Cortex of kidney (tissue), 1 donor: Measurements from ENCODE around the gene CLN6.
"Not testable (repeated sequence)": the region's sequence is repeated elsewhere in the genome, so short reads cannot be mapped to it uniquely, and the experiment has no call there.

Experiments used
- DNase-seq: peaks from one replicate; lab custom pipeline; 2025; lab: John Stamatoyannopoulos, UW

The CLN6 gene

DNA sequence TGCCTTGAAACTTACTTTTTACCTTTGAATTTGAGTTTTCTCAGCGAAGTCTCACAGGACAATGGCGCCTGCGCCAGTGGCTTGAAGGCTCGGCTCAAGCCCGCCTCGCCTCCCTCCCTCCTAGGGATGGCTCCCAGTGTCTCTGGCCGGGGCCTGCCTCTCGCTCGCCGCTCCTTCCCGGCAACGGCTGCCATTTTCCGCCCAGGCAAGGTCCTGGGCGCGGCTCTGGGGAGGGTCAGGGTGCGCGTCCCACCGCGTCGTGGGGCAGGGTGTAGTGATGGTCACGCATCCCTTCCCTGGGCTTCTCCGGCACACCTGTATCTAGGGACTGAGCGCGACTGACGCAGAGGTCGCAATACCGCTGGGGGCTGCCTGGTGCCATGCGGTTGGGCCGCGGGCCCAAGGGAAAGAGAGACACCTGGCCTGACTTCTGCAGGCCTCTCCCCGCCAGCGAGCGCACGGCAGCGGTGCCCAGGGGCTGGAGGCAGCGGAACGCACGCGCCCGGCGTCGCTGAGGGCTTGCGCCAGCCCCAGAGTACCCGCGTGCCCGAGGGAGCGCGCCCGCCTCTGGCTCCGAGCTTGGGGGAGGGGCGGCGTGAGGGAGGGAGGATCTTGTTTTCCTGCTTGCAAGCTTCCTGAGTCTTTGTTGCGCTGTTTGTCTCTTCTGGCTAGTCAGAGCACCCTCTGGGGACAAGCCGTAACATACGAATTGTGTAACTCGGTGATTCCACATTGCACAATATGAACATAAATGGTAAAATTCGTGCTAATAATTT, 27.3 kb upstream of the CLN6 start:
- peak; percentile 23 for DNase-seq

DNA sequence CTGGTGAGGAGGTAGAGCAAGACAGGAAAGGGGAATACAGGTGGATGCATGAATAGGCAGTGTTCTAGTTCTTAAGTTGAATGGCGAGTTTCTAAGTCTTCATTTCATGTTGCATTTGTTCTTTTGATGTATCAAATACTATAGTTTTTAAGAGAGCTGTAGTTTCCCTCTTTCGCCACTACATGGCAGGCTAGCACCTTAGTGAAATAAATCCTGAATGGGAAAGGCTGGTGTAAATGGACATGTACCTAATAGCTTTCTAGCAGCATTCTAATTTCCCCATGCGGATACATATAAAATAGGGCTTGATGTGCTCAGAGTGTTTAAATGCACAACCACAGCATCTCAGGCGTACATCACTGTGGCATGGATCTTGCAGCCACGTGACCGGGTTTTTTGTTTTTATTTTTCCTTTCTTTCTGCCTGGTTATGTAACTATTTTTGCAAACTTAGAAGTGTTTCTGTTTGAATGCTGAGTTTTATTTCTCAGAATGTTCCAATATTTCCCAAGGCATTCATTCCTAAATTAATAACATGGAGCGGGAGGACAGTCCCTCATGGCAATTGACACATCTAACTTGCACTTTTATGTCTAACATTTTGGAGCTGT, 23.5 kb upstream of the CLN6 start:
- no peak for DNase-seq

DNA sequence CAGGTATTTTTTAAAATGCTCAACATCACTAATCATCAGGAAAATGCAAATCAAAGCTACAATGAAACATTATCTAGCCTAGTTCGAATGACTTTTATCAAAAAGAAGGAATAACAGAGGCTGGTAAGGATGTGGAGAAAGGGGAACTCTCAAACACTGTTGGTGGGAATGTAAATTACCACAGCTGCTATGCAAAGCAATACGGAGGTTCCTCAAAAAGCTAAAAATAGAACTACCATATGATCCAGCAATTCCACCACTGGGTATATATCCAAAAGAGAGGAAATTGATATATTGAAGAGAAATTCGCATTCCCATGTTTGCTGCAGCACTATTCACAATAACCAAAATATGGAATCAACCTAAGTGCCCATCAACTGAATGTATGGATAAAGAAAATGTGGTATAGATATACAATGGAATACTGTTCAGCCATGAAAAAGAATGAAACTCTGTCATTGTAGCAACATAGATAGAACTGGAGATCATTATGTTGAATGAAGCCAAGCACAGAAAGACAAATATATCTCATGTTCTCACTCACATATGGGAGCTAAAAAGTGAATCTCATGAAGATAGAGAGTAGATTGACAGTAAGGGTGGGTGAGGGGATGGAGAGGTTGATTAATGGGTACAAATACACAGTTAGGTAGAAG, 19.7 kb upstream of the CLN6 start:
- no peak for DNase-seq

DNA sequence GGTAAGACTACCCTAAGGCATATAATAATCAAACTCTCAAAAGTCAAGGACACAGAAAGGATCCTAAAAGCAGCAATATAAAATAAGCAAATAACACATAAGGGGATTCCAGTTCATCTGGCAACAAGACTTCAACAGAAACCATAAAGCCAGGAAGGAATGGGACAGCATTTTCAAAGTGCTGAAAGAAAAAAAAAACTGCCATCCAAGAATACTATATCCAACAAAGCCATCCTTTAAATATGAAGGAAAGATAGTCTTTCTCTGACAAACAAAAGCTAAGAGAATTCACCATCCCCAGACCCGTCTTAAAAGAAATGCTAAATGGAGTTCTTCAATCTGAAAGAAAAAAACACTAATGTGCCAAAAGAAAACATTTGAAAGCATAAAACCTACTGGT, 14.7 kb upstream of the CLN6 start:
- DNase-seq, result no peak

DNA sequence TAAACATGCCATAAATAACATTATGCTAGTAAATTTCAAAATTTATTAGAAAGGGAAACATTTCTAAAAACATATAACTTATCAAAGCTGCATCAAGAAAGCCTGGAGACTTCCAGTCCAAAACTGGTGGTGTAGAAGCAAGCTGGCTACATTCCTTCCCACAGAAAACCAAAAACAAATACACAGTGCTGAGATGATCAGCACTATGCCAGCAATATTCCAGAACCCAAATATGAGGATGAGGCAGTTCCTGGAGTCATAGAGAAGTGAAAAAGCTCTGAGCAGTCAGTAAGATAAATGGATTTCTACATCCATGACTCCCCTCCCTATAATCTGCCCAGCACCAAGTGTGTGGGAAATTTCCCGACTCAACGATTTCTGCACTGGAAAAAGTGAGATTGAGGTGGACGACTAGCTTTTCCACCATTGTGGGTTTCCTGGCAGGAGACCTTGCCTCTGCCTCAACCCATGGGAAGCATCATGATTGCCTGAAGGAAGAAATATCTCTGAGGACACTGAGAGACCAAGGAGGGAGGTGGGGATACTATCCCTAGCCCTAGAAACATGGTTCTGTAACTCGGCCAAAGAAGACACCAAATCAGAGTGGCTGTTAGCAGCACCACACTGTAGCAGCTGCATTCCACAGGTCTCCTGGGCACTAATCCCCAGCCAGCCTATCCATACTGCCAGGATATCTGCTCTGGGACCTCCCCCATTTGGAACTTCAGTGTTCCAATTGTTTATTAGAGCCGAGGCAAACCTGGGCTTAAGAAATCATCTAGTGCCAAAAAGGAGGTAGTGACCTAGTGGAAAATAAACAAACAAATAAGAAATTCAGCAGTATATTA, 11.8 kb upstream of the CLN6 start:
- DNase-seq, result no peak

DNA sequence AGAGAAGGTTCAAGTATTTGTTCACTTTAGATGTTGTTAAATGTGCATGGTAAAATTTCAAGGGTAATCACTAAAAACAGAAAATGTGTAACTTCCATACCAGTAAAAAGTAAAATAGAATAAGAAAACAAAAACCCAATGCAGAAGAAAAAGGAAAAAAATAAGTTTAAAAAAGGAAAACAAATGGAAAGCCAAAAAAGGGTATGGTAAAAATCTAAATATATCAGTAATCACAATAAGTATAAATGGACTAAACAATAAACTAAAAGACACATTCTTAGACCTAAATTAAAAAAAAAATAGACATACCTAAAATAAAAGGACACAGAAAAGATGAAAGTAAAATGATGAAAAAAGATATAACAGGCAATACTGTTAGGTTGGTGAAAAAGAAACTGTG, 9.5 kb upstream of the CLN6 start:
- DNase-seq, result no peak

DNA sequence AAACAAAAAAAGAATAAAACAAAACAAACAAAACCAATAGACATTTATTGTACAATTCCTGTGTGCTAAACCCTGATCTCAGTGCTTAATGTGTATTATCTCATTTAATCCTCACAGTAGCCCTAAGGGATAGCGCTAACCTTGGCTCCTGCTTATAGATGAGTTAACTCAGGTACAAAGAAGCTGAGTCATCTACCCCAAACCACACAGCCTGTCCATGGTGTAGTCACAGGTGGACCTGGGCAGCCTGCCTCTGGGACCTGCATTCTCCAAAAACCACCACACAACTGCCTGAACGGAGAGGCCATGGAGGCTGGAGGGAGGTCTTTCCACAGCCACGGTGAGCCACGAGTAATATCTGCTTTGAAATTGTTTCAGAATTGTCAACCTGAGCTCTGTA, 5.5 kb upstream of the CLN6 start:
- no peak for DNase-seq

DNA sequence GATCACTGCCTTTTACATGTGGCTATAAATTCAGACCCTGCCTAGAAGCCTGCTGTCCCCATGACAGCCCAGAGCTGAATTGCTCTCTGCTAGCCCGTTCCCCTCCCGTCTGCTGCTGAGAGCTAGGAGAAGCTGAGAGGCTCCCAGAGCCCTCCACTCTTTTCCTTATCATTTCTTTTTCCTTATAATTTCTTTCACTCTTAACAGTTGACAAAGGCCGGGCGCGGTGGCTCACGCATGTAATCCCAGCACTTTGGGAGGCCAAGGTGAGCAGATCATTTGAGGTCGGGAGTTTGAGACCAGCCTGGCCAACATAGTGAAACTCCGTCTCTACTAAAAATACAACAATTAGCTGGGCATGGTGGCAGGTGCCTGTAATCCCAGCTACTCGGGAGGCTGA, 5.0 kb upstream of the CLN6 start:
- not testable (repeated sequence) for DNase-seq

DNA sequence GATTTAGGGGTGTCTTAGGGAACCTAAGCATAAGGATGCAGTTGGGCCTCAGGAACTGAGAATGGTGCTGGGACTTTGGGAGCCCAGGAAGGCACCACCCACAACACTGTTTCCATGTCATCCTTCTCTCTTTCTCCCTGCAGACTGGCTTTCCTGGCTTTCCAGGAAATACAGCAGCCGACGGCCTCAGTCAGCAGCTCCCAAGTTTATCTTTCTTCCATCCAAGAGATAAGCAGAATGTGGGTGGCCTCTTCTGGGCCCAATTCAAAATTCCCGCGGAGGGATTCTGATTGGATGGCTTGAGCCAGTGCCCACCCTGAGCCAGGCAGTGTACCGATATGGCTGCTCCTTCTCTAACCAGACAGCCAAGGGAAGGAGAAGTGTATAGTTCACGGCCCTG, 4.5 kb upstream of the CLN6 start:
- no peak for DNase-seq

DNA sequence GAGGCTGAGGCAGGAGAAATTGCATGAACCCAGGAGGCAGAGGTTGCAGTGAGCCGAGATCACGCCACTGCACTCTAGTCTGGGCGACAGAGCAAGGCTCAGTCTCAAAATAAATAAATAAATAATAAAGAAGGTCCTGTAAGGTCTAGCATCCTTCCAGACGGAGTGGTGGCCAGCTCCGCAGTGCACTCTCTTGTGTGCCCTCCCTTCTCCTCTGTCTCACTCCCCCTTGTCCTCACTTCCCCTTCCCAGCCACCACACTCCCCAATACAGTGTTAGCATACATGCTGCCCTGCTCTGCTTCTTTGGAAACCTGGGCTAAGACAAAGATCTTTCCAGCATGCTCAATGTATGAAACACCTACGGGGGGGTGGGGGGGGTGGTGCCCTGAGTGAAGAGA, 3.4 kb upstream of the CLN6 start:
- DNase-seq, result no peak

DNA sequence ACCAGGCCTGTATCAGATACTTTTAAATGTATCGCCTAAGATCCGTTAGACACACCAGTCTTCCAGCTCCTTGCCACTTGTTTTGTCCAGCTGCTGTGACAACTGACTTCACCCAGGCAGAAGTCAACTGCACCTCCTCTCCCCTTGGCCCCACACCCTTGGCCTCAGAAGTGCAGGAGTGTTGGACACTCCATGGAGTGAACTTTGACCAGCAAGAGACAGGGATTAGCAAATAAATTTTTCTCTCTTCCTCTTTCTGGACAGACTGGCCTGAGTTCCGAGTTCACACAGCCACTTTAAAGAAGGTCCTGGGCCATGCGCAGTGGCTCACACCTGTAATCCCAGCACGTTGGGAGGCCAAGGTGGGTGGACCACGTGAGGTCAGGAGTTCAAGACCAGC, 2.9 kb upstream of the CLN6 start:
- no peak for DNase-seq

DNA sequence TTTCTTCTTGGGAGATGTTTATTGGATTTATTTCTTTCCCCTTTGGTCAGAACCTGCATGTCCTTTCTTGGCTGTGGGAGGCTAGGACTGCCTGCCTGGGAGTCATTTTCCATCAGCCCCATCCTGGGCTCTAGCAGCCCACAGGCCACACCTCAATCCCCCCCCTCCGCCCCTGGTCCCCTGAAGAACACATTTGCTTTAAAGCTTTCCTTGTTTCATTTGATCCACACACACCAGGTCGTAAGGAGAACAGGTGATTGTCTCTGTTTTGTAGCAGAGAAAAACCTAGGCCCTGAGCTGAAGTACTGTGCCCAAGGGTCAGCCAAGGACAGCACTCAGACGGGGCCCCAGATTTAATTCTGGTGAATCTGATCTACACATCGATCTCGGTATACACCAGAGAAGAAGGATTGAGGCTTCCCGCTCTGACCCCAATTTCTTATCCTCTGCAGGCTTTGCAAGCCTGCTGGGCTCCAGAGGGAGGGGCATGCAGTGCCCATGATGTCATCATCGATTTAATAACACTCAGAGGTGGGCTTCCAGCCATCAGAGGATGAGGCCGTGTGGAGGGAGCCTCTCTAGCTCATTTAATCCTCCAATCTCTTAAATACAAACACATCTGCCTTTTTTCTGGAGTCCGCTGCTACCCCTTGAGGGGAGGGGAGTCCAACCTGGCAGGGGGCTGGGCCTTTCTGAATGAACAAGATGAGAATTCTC, 1.7 kb upstream of the CLN6 start:
- no peak for DNase-seq

DNA sequence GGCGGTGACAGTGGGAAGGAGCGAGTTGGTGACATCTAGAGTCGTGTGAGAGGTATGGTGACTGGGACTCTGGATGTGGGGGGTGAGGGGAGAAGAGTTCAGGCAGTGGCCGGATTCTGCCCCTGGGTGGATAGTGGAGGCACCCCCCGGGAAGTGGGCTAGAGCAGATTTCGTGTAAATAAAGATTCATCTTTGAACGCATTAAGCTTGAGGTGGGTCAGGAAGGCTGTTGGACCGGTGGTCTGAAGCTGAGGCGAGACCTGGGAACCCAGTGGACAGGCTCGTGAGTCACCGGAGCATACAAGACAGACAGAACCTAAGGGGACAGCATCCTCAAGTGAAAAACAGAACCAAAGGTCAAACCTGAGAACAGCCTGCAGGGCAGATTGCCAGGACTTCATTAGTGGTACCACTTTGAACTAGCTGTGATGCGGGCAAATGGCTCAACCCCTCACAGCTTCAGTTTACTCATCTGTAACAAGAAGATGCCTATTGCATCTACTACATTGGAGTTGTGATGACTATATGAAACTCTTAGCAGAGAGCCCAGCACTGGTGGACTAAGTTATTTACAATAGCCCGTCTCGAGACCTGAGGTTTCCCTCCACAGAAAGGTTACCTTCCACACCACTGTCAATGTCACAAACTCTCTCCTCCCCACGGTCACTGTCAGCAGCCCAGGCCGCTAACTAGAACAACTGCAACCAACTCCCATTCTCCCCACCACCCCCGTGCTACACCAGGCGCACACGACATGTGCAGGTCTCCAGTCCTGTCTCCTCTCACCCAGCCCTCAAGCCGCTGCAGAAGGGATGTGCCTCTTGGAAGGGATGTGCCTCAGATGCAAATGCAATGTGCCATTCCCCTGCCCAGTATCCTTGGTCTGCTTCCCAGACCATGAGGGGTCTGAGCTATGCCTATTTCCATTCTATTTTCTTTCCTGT, 901 bp upstream of the CLN6 start:
- DNase-seq, result no peak

DNA sequence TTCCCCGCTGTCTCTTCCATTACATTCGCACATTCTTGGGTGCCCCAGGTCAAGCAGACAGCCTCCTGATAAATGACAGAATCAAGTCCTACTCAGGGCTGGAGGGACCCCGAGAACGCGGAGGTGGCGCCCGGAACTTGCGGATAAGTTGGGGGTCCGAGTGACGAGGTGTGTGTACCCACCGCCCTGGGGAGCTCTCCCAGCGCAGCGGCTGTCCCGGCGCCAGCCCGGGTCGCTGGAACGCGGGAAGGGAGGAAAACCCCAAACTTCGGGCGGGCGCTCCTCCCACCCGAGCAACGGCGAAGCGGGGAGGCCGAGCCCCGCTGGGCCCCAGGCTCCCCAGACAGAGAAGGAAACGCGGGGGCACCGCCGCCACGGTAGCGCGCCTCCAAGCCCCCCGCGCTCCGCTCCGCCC, 550 bp downstream of the CLN6 start:
- DNase-seq, result no peak

DNA sequence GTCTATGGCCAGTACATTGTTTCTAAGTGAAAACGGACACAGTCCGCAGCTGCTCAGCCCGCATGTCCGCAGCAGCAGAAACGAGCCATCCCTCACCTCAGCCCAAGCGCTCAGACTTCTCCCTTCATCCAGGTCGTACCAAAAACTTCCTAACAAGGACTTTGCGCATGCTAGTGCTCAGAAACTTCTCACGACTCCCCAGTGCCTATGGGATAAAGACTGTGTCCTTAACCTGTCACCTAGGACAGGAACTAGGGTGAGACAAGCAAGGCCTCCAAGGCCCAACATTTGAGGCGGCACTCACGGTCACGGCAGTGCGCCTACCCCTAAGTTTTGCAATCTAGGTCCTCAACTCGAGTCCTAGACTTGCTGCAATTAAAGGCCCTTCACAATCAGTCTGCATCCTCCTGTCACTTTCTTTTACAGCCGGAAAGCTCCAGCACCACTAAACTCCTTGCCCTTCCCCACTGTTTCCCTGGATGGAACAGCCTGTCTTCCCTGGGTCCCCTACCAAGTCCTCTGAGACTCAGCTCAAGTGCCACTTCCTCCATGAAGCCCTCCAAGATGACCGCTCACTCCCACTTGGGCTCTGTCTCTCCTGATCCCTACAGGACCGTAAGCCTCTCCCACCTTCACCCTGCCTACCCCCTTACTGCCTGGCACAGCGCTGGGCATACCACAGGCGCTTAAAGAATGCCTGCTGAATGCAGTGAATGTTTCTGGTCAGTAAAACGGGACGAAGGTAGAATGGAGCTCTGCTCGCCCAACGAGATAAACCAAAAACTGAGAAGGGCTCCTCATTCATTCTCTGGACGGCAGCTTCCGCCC, 1.2 kb downstream of the CLN6 start:
- no peak for DNase-seq

DNA sequence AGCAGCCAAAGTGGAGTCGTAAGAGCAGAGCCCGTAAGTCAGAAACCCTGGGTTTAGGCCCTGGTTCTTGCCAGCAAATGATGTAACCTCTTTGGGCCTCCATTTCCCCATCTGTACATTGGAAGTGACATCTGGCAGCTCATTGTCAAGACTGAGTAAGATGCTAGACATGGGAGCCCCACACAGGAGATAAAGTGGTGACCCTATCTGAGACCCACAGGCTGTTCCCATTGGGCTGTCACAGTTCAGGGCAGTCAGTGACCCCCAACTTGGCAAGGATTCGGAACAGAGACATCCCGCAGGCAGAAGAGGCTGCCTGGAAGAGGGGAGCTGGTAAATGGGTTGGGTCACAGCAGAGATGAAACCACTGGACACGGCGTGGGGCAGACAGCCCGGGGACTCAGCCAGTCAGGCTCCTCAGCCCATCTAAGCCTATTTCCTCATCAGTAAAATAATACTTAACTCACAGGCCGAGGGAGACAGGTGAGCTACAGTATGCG, 1.8 kb downstream of the CLN6 start:
- no peak for DNase-seq

DNA sequence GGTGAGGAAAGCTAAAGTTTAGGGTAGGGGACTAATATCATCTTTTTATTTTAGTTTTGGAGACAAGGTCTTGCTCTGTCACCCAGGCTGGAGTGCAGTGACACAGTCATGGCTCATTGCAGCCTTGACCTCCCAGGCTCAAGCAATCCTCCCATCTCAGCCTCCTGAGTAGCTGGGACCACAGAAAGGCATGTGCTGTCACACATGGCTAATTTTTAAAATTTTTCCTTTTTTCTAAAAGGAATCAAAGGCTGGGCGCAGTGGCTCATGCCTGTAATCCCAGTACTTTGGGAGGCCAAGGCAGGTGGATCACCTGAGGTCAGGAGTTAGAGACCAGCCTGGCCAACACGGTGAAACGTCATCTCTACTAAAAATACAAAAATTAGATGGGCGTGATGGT, 4.1 kb downstream of the CLN6 start:
- DNase-seq, result not testable (repeated sequence)

DNA sequence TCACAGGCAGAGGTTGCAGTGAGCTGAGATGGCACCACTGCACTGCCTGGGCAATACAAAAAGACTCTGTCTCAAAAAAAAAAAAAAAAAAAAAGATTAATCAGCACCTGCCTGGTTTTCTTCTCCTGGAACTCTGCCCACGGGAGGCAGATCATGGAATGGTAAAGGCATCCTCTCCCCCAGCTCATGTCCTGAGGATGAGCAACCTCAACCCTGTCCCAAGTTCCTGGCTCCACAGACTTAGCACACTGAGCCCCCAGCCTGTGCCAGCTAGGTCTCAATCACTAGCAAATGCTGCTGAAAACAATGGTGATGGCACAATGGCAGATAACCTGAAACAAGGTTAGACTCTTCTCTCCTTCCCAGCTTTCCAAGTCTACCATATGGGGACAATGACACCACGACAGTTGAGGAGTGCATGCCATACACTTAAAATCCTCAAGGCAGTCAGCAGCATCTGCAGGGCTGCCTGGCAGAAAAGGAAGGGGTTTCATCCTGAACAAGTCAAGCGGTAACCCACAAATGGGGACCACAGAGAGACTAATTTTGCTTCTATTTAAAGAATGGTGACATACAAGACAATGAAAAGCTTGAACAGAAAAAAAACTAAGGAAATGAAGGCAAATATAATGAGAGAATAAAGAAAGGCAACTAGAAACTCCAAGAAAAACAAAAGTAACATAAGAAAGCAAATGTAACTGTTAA, 4.8 kb downstream of the CLN6 start:
- no peak for DNase-seq

DNA sequence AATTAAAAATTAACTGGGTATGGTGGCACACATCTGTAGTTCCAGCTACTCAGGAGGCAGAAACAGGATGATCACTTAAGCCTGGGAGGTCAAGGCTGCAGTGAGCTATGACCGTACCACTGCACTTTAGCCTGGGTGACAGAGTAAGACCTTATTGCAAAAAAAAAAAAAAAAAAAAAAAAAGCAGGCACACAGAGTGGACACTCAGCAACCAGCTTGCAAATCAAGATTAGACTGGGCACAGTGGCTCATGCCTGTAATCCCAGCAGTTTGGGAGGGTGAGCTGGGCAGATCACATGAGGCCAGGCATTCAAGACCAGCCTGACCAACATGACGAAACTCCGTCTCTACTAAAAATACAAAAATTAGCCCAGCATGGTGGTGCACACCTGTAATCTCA, 5.4 kb downstream of the CLN6 start:
- DNase-seq, result no peak
